Transverse colon (tissue), 4 donors: ENCODE data around the gene ADAMTS16. TPM values are rescaled to one million over a fixed set of nuclear protein-coding genes. Genes with fewer than 3 reads are reported as not detected.

Experiments used
- DNase-seq: peaks from one replicate; pipeline ENCODE4 v3.0.0-alpha.2; 2019
- H3K27ac ChIP-seq, 4 donors: fragments of 200-600 bp; sonication (generic); 2 replicates each; pipeline ENCODE4 v1.5.1; 2016 to 2018; ENCODE audit warnings: inconsistent platforms in 4 of 4
- H3K27me3 ChIP-seq: fragments of 200-600 bp; sonication (generic); 2 replicates; pipeline ENCODE4 v1.5.1; 2017; ENCODE audit warnings: inconsistent platforms
- H3K36me3 ChIP-seq, 4 donors: fragments of 200-600 bp; sonication (generic); 2 replicates each; pipeline ENCODE4 v1.5.1; 2017 to 2019; ENCODE audit warnings: inconsistent platforms in 4 of 4
- H3K4me1 ChIP-seq, 4 donors: fragments of 200-600 bp; sonication (generic); 2 replicates each; pipeline ENCODE4 v1.5.1; 2017 to 2020; ENCODE audit warnings: inconsistent platforms in 4 of 4
- H3K4me3 ChIP-seq, 4 donors: fragments of 200-600 bp; sonication (generic); 1 replicate in 1 of 4; 2 replicates in 3 of 4; pipeline versions ENCODE4 v1.5.1 to v1.6.1; 2017 to 2019; ENCODE audit warnings: inconsistent platforms in 4 of 4
- H3K9me3 ChIP-seq, 2 donors: fragments of 200-600 bp; sonication (generic); 2 replicates each; pipeline ENCODE4 v1.5.1; 2017 to 2019; ENCODE audit warnings: inconsistent platforms in 2 of 2
- CTCF ChIP-seq, 5 experiments: fragments of 200-600 bp in 3 of 5; fragments of 450-650 bp in 2 of 5; sonication (generic) in 3 of 5; IDR thresholded peaks; 1 replicate in 2 of 5; 2 replicates in 3 of 5; pipeline ENCODE4 v1.5.1; 2016 to 2017; ENCODE audit warnings: antibody characterized with exemption in 5 of 5, inconsistent platforms in 3 of 5, mild to moderate bottlenecking in 2 of 5, moderate library complexity in 1 of 5
- EP300 ChIP-seq: sonication (generic); formaldehyde crosslinking; IDR thresholded peaks from one replicate; pipeline ENCODE4 v1.6.1; 2017; ENCODE audit warnings: antibody characterized with exemption, low read depth
- POLR2A ChIP-seq: fragments of 450-650 bp; IDR thresholded peaks from one replicate; pipeline ENCODE4 v1.6.1; 2016; ENCODE audit warnings: antibody characterized with exemption, mild to moderate bottlenecking, moderate library complexity
- POLR2AphosphoS5 ChIP-seq, 3 donors: sonication (generic); formaldehyde crosslinking; IDR thresholded peaks; one replicate each; pipeline ENCODE4 v1.6.1; 2016; ENCODE audit warnings: antibody characterized with exemption in 3 of 3
- WGBS, 2 donors: methylation state at CpG; one replicate each; pipeline ENCODE4 v1.1.5; 2018; ENCODE audit warnings: low coverage in 1 of 2; 5-methylcytosine and 5-hydroxymethylcytosine counted together
- in situ Hi-C, 4 donors: fragments of 200-750 bp; cut with MboI; loops; one replicate each; pipeline versions ENCODE4 v1.15.0 to v1.15.1; 2017; ENCODE audit warnings: low sequenced_read_pairs in 3 of 4, low pct_ligation_motif_present in 1 of 4, low pct_unique_long_range_greater_than_20kb in 1 of 4
- intact Hi-C: fragments of 100-400 bp; cut with DNase I; formaldehyde crosslinking; loops from one replicate; pipeline ENCODE4 v1.15.1; 2023; ENCODE audit warnings: low total_unique reads
- total RNA-seq, 4 donors: library from RNA; depleted of rRNA; stranded (reverse); fragments of >200 nt; gene quantifications; one replicate each; pipeline ENCODE4 v1.1.0, GENCODE V29; 2016

ADAMTS16 gene
- total RNA-seq, 4 donors from 2014 or later = 0.68 to 4.4 TPM; not detected in 2

- no peak overlapping the region for H3K4me3 ChIP-seq
- intact Hi-C loops = no loop called here
- H3K36me3 ChIP-seq = no peaks in the 10 kb centered on the region
- TF ChIP-seq POLR2AphosphoS5 (IDR thresholded peaks at IDR 0.05) = no peak
- WGBS, 2 donors = 89 to 92% methylated on average over 8 to 9 of the region's 9 CpGs
- in situ Hi-C loops = no loop called here
- H3K27ac ChIP-seq = no peak overlapping the region
- H3K27me3 ChIP-seq = no peaks in the 10 kb centered on the region
- H3K4me1 ChIP-seq = no peaks in the 10 kb centered on the region
- no peak for DNase-seq
- H3K9me3 ChIP-seq = no peaks in the 10 kb centered on the region
Measured at GRCh38 chr5:5287419-5287818, 147.3 kb downstream of the ADAMTS16 start.

GRCh38 chr5:5288201-5288600 is 148.1 kb downstream of the ADAMTS16 start:
- WGBS, 2 donors = 67 to 70% methylated on average over 7 to 8 of the region's 8 CpGs
- TF ChIP-seq POLR2A (no peak), POLR2AphosphoS5 (IDR thresholded peaks at IDR 0.05) (no peak), CTCF (IDR thresholded peaks at IDR 0.05) (no peak), EP300 (no peak)
- Histone ChIP-seq H3K4me3 (no peak overlapping the region), H3K27me3 (no peaks in the 10 kb centered on the region), H3K9me3 (no peaks in the 10 kb centered on the region), H3K4me1 (no peaks in the 10 kb centered on the region), H3K27ac (no peak overlapping the region), H3K36me3 (no peaks in the 10 kb centered on the region)
- DNase-seq = no peak
- intact Hi-C loops = no loop called here
- in situ Hi-C loops = no loop called here

GRCh38 chr5:5289537-5289936 is 149.4 kb downstream of the ADAMTS16 start:
- TF ChIP-seq POLR2A (no peak), CTCF (IDR thresholded peaks at IDR 0.05) (no peak), EP300 (no peak), POLR2AphosphoS5 (IDR thresholded peaks at IDR 0.05) (no peak)
- H3K4me3 ChIP-seq = no peak overlapping the region
- in situ Hi-C loops (no loop called here), intact Hi-C loops (no loop called here)
- H3K4me1 ChIP-seq = no peaks in the 10 kb centered on the region
- no peaks in the 10 kb centered on the region for H3K9me3 ChIP-seq
- no peaks in the 10 kb centered on the region for H3K27me3 ChIP-seq
- H3K27ac ChIP-seq = no peak overlapping the region
- 38 to 78% methylated on average over 1 to 2 of the region's 2 CpGs for WGBS, 2 donors
- no peaks in the 10 kb centered on the region for H3K36me3 ChIP-seq
- no peak for DNase-seq

GRCh38 chr5:5290674-5291334 is 150.7 kb downstream of the ADAMTS16 start:
- TF ChIP-seq POLR2A = no peak
- TF ChIP-seq CTCF (IDR thresholded peaks at IDR 0.05) = no peak
- no peak for TF ChIP-seq POLR2AphosphoS5 (IDR thresholded peaks at IDR 0.05)
- TF ChIP-seq EP300 = no peak
- Histone ChIP-seq H3K9me3 (no peaks in the 10 kb centered on the region), H3K36me3 (no peaks in the 10 kb centered on the region), H3K4me1 (no peaks in the 10 kb centered on the region), H3K27ac (no peak overlapping the region), H3K27me3 (no peaks in the 10 kb centered on the region), H3K4me3 (no peak overlapping the region)
- no peak for DNase-seq
- in situ Hi-C loops = no loop called here
- intact Hi-C loops = no loop called here
- 74 to 77% methylated on average over 10 of the region's 10 CpGs for WGBS, 2 donors

- 50 to 78% methylated on average over 1 to 7 of the region's 7 CpGs for WGBS, 2 donors
- intact Hi-C loops = no loop called here
- H3K4me1 ChIP-seq = no peaks in the 10 kb centered on the region
Measured at GRCh38 chr5:5291357-5291756, 151.2 kb downstream of the ADAMTS16 start.

More at GRCh38 chr5:5291357-5291756, 151.2 kb downstream of the ADAMTS16 start:
- no peak for TF ChIP-seq POLR2A
- TF ChIP-seq EP300 = no peak
- no peak for TF ChIP-seq CTCF (IDR thresholded peaks at IDR 0.05)
- no peak for TF ChIP-seq POLR2AphosphoS5 (IDR thresholded peaks at IDR 0.05)
- Histone ChIP-seq H3K4me3 (no peak overlapping the region), H3K9me3 (no peaks in the 10 kb centered on the region), H3K27me3 (no peaks in the 10 kb centered on the region), H3K27ac (no peak overlapping the region), H3K36me3 (no peaks in the 10 kb centered on the region)
- in situ Hi-C loops = no loop called here
- no peak for DNase-seq
